ENCODE data around the gene TRIM34. TPM values are rescaled to one million over a fixed set of nuclear protein-coding genes. Genes with fewer than 3 reads are reported as not detected.

TRIM34 gene
- total and polyA plus RNA-seq, 2 of the 8 experiments (the other 6 are each of a cell fraction or from before 2014, with no cell fraction given) = 0.76 to 5.8 TPM

DNA sequence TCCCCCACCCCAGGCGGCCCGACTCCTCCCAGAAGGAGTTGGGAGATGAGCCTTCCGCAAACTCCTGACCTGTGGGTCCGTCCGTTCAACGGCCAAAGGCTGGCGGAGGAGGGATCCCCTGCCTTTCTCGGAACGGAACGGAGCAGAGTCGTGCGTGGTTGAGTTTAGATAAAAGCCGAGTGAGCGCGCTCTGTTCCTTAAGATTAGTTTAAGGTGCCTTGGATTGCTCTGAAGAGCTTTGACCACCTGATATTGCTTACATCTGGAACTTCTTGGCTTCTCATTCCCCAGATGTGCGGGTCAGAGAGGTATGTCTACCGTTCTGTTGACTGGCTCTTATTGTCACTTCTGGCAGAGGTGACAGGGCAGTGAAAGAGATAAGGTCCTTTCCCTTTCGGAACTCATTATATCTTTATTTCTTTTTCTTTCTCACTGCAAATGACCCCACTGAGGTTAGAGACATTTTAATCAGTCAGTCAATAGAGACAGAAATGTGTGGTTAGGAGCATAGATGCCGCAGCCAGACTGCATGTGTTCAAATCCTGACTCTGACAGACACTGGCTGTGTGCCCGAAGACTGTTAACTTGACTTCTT, 28.1 kb upstream of the TRIM34 start, which contains the start of gene TRIM6:
Gene TRIM6 (plus strand): TSS at position 31 of the 595 bp plus-strand sequence. CDS start 261 bp downstream, at position 292.
- Histone ChIP-seq H3K23ac (ENCODE audit: insufficient read length) (no peak within 1 kb of the TSS), H3K4me2 (ENCODE audit: insufficient read depth in 1 of 2, low read depth in 2 of 2, low read length in 2 of 2) (peak within 1 kb of the TSS; percentile 97), H3K79me2 (ENCODE audit: control insufficient read depth in 1 of 2, insufficient read depth in 2 of 2, low read length in 2 of 2) (peaks cover 1 to 24% of the 10 kb centered on the region in 2 experiments; a peak in 3 of 4 replicates), H4K5ac (ENCODE audit: insufficient read length, low read depth, low read length) (peak within 1 kb of the TSS; percentile 67), H2BK5ac (ENCODE audit: low read depth, low read length) (peak within 1 kb of the TSS; percentile 69; the same call in 1 of the 2 replicates), H2AFZ (ENCODE audit: low read length) (peak within 1 kb of the TSS; percentile 63; the same call in 1 of the 2 replicates), H3K18ac (ENCODE audit: extremely low read depth, low read length) (peak within 1 kb of the TSS; percentile 85), H2BK20ac (ENCODE audit: low read length) (0 out of 2 replicates have a peak within 1 kb of the TSS, but pooled peaks have one; percentile 37), H2BK15ac (ENCODE audit: low read length) (peak within 1 kb of the TSS; percentile 76; the same call in 1 of the 2 replicates), H3K36me3 (ENCODE audit: control insufficient read depth in 2 of 4, insufficient read depth in 4 of 4, low read length in 3 of 4) (no peaks in the 10 kb centered on the region), H2BK12ac (ENCODE audit: low read depth, low read length) (peak within 1 kb of the TSS; percentile 62; the same call in 1 of the 2 replicates), H4K91ac (replicated peaks; ENCODE audit: insufficient read length, low read length) (peak within 1 kb of the TSS; percentile 40), H3K79me1 (ENCODE audit: low read depth, low read length) (no peaks in the 10 kb centered on the region), H3K9me3 (ENCODE audit: insufficient read depth in 2 of 2, low read depth in 1 of 2, low read length in 1 of 2) (no peaks in the 10 kb centered on the region), H3K14ac (ENCODE audit: insufficient read length) (no peak within 1 kb of the TSS), H4K8ac (ENCODE audit: extremely low read depth, insufficient read depth, low read length) (no peak within 1 kb of the TSS; the same call in 1 of the 2 replicates), H3K4me1 (replicated peaks in 1 of 4; ENCODE audit: control insufficient read depth in 3 of 4, insufficient read depth in 4 of 4, low read length in 3 of 4) (peaks cover 0 to 15% (median 7%) of the 10 kb centered on the region in 4 experiments), H4K20me1 (replicated peaks in 1 of 2; ENCODE audit: control insufficient read depth in 1 of 2, insufficient read depth in 2 of 2, low read length in 2 of 2) (peaks cover 1 to 2% of the 10 kb centered on the region in 2 experiments), H3K27me3 (replicated peaks in 1 of 4; ENCODE audit: control insufficient read depth in 3 of 4, extremely low read depth in 1 of 4, insufficient read depth in 3 of 4, low read length in 3 of 4) (no peaks in the 10 kb centered on the region; a peak in 1 of 7 replicates), H2BK120ac (replicated peaks; ENCODE audit: low read depth, low read length) (peak within 1 kb of the TSS; percentile 61), H3K9ac (replicated peaks in 1 of 4; ENCODE audit: extremely low read depth in 1 of 4, low read depth in 3 of 4, low read length in 3 of 4) (peak within 1 kb of the TSS in 2 of 4 experiments; percentile 50 to 62; a peak in 4 of 7 replicates), H3K4me3 (ENCODE audit: extremely low read depth in 1 of 4, insufficient read depth in 2 of 4, low read depth in 3 of 4, low read length in 4 of 4) (peak within 1 kb of the TSS; percentile 77 to 97 (median 84)), H3K56ac (replicated peaks; ENCODE audit: insufficient read length, low read depth, low read length) (no peak within 1 kb of the TSS), H3K23me2 (ENCODE audit: low read depth, low read length) (peaks cover 8% of the 10 kb centered on the region; the same call in 1 of the 2 replicates), H3K4ac (replicated peaks; ENCODE audit: insufficient read length, low read depth, low read length) (no peak within 1 kb of the TSS), H3K27ac (ENCODE audit: low read depth, low read length) (no peak within 1 kb of the TSS), H2AK5ac (ENCODE audit: low read depth, low read length) (no peak within 1 kb of the TSS)
- ChIA-PET CTCF (ENCODE audit: partially characterized antibody) (interaction anchor here (0.8 to 2.2 kb wide), 4 partner anchors 9 to 212 kb away, joined by 3 to 7 read pairs (median 4); partner anchors contain the start of genes OR52N2 and TRIM5), POLR2A (ENCODE audit: partially characterized antibody) (interaction anchor here (1.2 to 1.7 kb wide), 3 partner anchors 16 to 24 kb away, joined by 3 to 4 read pairs (median 3); no protein-coding TSS in a partner anchor)
- DNase-seq (ENCODE audit: low read depth in 1 of 2, low spot score in 2 of 2) = peak in 1 of 2 experiments; percentile 65
- no peak for FAIRE-seq
- 0 out of 2 replicates have a peak, but pooled peaks have one; percentile 51 for TF ChIP-seq RBBP5 (IDR thresholded peaks at IDR 0.05; ENCODE audit: borderline replicate concordance, low read depth, low read length)
- TF ChIP-seq KDM4A (IDR thresholded peaks at IDR 0.05; ENCODE audit: low read depth, low read length, severe bottlenecking) = peak; percentile 40
- TF ChIP-seq YY1 (IDR thresholded peaks at IDR 0.05; ENCODE audit: low read depth, low read length) = no peak
- TF ChIP-seq ASH2L (IDR thresholded peaks at IDR 0.05; ENCODE audit: low read length) = peak; percentile 66
- TF ChIP-seq SAP30 (IDR thresholded peaks at IDR 0.05; ENCODE audit: insufficient read depth, insufficient replicate concordance, low read length) = peak; percentile 76
- peak; percentile 16 for TF ChIP-seq NANOG (IDR thresholded peaks at IDR 0.05; ENCODE audit: insufficient read depth, low read depth, low read length, poor library complexity, severe bottlenecking)
- 7% methylated on average over 20 of the region's 20 CpGs; no CpG with 5 or more reads in 1 of the 2 experiments for WGBS, 2 experiments (ENCODE audit: extremely low coverage in 1 of 2, insufficient coverage in 1 of 2, insufficient read length in 1 of 2, insufficient replicate concordance in 2 of 2, low coverage in 1 of 2, low lambda C conversion rate in 2 of 2, missing lambda C conversion rate in 1 of 2)
